Measurements from ENCODE around the gene HOATZ.

HOATZ gene

DNA sequence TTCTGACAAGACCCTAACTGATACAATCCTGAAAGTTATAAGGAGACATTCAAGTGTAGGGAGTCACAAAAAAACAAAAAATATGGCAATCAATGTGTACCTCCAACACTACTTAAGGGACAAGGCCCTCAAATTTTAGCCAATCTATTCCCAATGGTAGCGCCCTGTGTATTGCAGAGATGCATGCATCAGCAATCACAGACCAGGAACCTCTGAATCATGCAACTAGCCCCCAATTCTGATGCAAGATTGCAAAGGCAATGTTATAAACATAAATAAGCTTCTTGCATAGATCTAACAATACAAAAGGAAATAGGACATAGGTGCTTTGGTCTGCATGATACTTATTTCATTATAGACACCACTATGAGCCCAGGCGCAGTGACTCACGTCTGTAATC, 58.0 kb downstream of the HOATZ start:
- Histone ChIP-seq H3K9me3 (no peaks in the 10 kb centered on the region), H3K27me3 (peaks cover 7% of the 10 kb centered on the region), H3K27ac (no peak overlapping the region), H3K4me3 (ENCODE audit: low read depth in 1 of 2, low read length in 1 of 2) (no peak overlapping the region), H3K36me3 (no peaks in the 10 kb centered on the region), H3K4me1 (ENCODE audit: control insufficient read depth in 1 of 2, insufficient read depth in 1 of 2, low read depth in 1 of 2, low read length in 1 of 2) (no peaks in the 10 kb centered on the region)
- TF ChIP-seq, protein P1, sequence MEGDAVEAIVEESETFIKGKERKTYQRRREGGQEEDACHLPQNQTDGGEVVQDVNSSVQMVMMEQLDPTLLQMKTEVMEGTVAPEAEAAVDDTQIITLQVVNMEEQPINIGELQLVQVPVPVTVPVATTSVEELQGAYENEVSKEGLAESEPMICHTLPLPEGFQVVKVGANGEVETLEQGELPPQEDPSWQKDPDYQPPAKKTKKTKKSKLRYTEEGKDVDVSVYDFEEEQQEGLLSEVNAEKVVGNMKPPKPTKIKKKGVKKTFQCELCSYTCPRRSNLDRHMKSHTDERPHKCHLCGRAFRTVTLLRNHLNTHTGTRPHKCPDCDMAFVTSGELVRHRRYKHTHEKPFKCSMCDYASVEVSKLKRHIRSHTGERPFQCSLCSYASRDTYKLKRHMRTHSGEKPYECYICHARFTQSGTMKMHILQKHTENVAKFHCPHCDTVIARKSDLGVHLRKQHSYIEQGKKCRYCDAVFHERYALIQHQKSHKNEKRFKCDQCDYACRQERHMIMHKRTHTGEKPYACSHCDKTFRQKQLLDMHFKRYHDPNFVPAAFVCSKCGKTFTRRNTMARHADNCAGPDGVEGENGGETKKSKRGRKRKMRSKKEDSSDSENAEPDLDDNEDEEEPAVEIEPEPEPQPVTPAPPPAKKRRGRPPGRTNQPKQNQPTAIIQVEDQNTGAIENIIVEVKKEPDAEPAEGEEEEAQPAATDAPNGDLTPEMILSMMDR (IDR thresholded peaks at IDR 0.05): no peak

DNA sequence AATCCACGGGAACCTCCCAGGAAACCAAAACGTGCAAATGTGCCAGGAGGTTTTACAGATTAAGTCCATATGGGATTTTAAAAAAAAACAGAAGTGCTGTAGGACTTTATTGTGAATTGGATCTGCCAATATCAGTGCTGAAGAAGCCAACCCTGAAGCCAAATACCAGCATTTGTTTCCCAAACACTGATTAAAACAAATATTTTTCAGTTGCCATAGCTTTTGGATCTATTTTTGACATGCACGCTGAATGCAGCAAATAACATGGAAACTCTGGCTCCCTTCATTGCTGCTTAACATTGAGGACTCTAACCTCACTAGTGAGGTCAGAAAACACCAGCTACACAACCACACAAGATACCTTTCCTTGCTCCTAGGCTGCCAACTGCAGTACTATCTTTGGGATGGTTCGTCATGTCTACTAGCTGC, 59.3 kb downstream of the HOATZ start:
- peaks cover 7% of the 10 kb centered on the region for H3K27me3 ChIP-seq
- H3K36me3 ChIP-seq: no peaks in the 10 kb centered on the region
- TF ChIP-seq, protein P1 (IDR thresholded peaks at IDR 0.05): no peak
- H3K9me3 ChIP-seq: no peaks in the 10 kb centered on the region
- H3K27ac ChIP-seq: no peak overlapping the region
- no peaks in the 10 kb centered on the region for H3K4me1 ChIP-seq (ENCODE audit: control insufficient read depth in 1 of 2, insufficient read depth in 1 of 2, low read depth in 1 of 2, low read length in 1 of 2)
- no peak overlapping the region for H3K4me3 ChIP-seq (ENCODE audit: low read depth in 1 of 2, low read length in 1 of 2)

DNA sequence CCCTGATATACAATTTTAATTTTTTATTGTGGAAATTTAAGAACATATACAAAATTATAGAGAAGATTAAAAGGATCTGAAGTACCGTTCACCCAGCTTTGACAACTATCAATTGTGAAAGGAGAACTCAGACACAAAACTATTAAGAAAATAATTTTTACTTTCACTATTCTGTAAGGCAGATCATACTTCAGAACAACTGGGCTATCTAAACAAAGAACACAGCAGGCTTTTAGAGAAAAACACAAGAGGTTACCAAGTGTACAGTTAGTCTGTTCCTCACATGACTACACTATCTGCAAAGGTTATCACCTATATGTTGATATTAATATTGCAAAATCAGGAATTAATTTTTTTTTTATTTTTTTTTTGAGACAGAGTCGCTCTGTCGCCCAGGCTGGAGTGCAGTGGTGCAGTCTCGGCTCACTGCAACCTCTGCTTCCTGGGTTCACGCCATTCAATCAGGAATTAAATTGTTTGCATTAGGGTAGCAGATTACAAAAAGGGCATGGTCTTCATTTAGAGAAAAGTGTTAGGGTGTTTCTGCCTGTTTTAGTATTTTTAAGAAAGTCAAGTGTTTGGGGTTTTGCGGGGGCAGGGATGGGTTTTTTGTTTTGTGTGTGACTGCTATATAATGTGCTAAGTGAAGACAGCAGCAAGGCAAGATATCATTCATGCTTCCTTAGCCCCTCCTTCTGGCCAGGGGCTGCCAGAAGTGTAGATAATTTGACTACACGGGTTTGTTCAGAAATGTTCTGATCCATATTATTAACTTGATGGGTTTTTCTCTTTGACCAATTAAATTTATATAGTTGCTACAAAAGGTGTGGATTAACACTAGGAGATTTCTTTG, 60.0 kb downstream of the HOATZ start:
- Histone ChIP-seq H3K4me3 (ENCODE audit: low read depth in 1 of 2, low read length in 1 of 2) (no peak overlapping the region), H3K9me3 (no peaks in the 10 kb centered on the region), H3K4me1 (ENCODE audit: control insufficient read depth in 1 of 2, insufficient read depth in 1 of 2, low read depth in 1 of 2, low read length in 1 of 2) (no peaks in the 10 kb centered on the region), H3K27me3 (peaks cover 7% of the 10 kb centered on the region), H3K36me3 (no peaks in the 10 kb centered on the region), H3K27ac (no peak overlapping the region)
- TF ChIP-seq, protein P1 (IDR thresholded peaks at IDR 0.05): no peak

- no peak overlapping the region for H3K4me3 ChIP-seq (ENCODE audit: low read depth in 1 of 2, low read length in 1 of 2)
- no peaks in the 10 kb centered on the region for H3K9me3 ChIP-seq
- no peaks in the 10 kb centered on the region for H3K4me1 ChIP-seq (ENCODE audit: control insufficient read depth in 1 of 2, insufficient read depth in 1 of 2, low read depth in 1 of 2, low read length in 1 of 2)
- peaks cover 7% of the 10 kb centered on the region for H3K27me3 ChIP-seq
- H3K36me3 ChIP-seq: no peaks in the 10 kb centered on the region
- no peak overlapping the region for H3K27ac ChIP-seq
- TF ChIP-seq, protein P1 (IDR thresholded peaks at IDR 0.05): no peak
Observed at GRCh38 chr11:111575740-111576139, 61.2 kb downstream of the HOATZ start.

DNA sequence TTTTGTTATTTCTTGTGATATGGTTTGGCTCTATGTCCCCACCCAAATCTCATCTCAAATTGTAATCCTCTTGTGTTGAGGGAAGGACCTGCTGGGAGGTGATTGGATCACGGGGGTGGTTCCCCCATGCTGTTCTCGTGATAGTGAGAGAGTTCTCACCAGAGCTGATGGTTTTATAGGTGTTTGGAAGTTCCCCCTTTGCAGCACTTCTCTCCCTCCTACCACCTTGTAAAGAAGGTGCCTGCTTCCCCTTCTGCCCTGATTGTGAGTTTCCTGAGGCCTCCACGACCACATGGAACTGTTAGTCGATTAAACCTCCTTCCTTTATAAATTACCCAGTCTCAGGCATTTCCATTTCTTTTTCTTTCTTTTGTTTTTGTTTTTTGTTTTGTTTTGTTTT, 63.2 kb downstream of the HOATZ start:
- H3K4me1 ChIP-seq (ENCODE audit: control insufficient read depth in 1 of 2, insufficient read depth in 1 of 2, low read depth in 1 of 2, low read length in 1 of 2): no peaks in the 10 kb centered on the region
- no peaks in the 10 kb centered on the region for H3K27me3 ChIP-seq
- TF ChIP-seq, protein P1 (IDR thresholded peaks at IDR 0.05): no peak

More for the DNA sequence above, 63.2 kb downstream of the HOATZ start:
- Histone ChIP-seq H3K27ac (no peak overlapping the region), H3K9me3 (no peaks in the 10 kb centered on the region), H3K36me3 (no peaks in the 10 kb centered on the region), H3K4me3 (ENCODE audit: low read depth in 1 of 2, low read length in 1 of 2) (no peak overlapping the region)
